Measurements from ENCODE around the gene IL11. TPM values are rescaled to one million over a fixed set of nuclear protein-coding genes. Genes with fewer than 3 reads are reported as not detected.
A peak's percentile ranks its signal among the peaks of the same experiment; 100 is the strongest.

The IL11 gene
- total RNA-seq, 2 donors from 2014 or later: 0.16 TPM; not detected in 1

GRCh38 chr19:55391702-55392615, 21.7 kb upstream of the IL11 start:
- Histone ChIP-seq H3K4me3 (no peak overlapping the region), H3K27me3 (no peaks in the 10 kb centered on the region), H3K36me3 (peaks cover 31% of the 10 kb centered on the region), H3K27ac (no peak overlapping the region), H3K9me3 (no peaks in the 10 kb centered on the region), H3K4me1 (peaks cover 0 to 28% of the 10 kb centered on the region in 2 donors)
- DNase-seq (ENCODE audit: low spot score): no peak
- TF ChIP-seq, protein P1, sequence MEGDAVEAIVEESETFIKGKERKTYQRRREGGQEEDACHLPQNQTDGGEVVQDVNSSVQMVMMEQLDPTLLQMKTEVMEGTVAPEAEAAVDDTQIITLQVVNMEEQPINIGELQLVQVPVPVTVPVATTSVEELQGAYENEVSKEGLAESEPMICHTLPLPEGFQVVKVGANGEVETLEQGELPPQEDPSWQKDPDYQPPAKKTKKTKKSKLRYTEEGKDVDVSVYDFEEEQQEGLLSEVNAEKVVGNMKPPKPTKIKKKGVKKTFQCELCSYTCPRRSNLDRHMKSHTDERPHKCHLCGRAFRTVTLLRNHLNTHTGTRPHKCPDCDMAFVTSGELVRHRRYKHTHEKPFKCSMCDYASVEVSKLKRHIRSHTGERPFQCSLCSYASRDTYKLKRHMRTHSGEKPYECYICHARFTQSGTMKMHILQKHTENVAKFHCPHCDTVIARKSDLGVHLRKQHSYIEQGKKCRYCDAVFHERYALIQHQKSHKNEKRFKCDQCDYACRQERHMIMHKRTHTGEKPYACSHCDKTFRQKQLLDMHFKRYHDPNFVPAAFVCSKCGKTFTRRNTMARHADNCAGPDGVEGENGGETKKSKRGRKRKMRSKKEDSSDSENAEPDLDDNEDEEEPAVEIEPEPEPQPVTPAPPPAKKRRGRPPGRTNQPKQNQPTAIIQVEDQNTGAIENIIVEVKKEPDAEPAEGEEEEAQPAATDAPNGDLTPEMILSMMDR (IDR thresholded peaks at IDR 0.05): no peak

- no peaks in the 10 kb centered on the region for H3K27me3 ChIP-seq
- peaks cover 32% of the 10 kb centered on the region for H3K36me3 ChIP-seq
- no peak for DNase-seq (ENCODE audit: low spot score)
- TF ChIP-seq, protein P1 (IDR thresholded peaks at IDR 0.05): no peak
- H3K27ac ChIP-seq: no peak overlapping the region
- no peaks in the 10 kb centered on the region for H3K9me3 ChIP-seq
- H3K4me3 ChIP-seq: no peak overlapping the region
- H3K4me1 ChIP-seq: peaks cover 0 to 35% of the 10 kb centered on the region in 2 donors
Measured at GRCh38 chr19:55391191-55391670, 21.0 kb upstream of the IL11 start.

GRCh38 chr19:55390461-55390880, 20.2 kb upstream of the IL11 start:
- H3K4me3 ChIP-seq: no peak overlapping the region
- H3K9me3 ChIP-seq: no peaks in the 10 kb centered on the region
- H3K27me3 ChIP-seq: no peaks in the 10 kb centered on the region
- no peak overlapping the region for H3K27ac ChIP-seq
- TF ChIP-seq, protein P1 (IDR thresholded peaks at IDR 0.05): no peak
- peaks cover 32% of the 10 kb centered on the region for H3K36me3 ChIP-seq
- peaks cover 0 to 35% of the 10 kb centered on the region in 2 donors for H3K4me1 ChIP-seq
- no peak for DNase-seq (ENCODE audit: low spot score)

GRCh38 chr19:55389386-55390317, 19.4 kb upstream of the IL11 start:
- H3K27me3 ChIP-seq: no peaks in the 10 kb centered on the region
- TF ChIP-seq, protein P1 (IDR thresholded peaks at IDR 0.05): no peak
- H3K36me3 ChIP-seq: peaks cover 32% of the 10 kb centered on the region
- no peaks in the 10 kb centered on the region for H3K9me3 ChIP-seq
- DNase-seq (ENCODE audit: low spot score): no peak
- H3K27ac ChIP-seq: no peak overlapping the region
- no peak overlapping the region for H3K4me3 ChIP-seq
- peaks cover 0 to 41% of the 10 kb centered on the region in 2 donors for H3K4me1 ChIP-seq

- peaks cover 32% of the 10 kb centered on the region for H3K36me3 ChIP-seq
- no peak for DNase-seq (ENCODE audit: low spot score)
Measured at GRCh38 chr19:55387736-55388497, 17.7 kb upstream of the IL11 start.

More at GRCh38 chr19:55387736-55388497, 17.7 kb upstream of the IL11 start:
- H3K4me3 ChIP-seq: peak overlapping the region; percentile 4 to 82
- H3K27ac ChIP-seq: no peak overlapping the region
- H3K27me3 ChIP-seq: no peaks in the 10 kb centered on the region
- H3K4me1 ChIP-seq: peaks cover 0 to 53% of the 10 kb centered on the region in 2 donors
- TF ChIP-seq, protein P1 (IDR thresholded peaks at IDR 0.05): no peak
- no peaks in the 10 kb centered on the region for H3K9me3 ChIP-seq
